Activated T-cell treated with anti-CD3 and anti-CD28 coated beads for 4 hours (primary cell): Measurements from ENCODE around the gene PDE8B.
"Not testable (repeated sequence)": the region's sequence is repeated elsewhere in the genome, so short reads cannot be mapped to it uniquely, and the experiment has no call there.

Experiments used
- DNase-seq: peaks from one replicate; pipeline ENCODE4 v3.0.0-alpha.2; 2020

The PDE8B gene

DNA sequence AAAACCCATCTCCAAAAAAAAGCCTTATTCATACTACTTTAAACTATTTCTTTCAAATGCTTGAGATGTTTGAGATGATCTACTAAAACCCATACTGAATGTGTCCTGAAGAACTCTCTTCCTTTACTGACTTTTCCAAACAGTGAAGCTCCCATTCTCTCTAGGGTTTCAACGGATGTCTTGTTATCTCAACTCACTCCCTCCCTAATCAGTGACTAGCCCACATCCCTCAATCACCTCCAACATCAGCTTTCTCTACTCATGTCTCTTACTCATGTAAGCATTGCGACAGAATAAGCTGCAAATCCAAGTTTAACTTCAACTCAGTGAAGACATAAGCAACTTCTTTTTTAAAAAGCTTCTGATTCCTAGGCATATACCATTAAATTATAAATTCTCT, 239.5 kb downstream of the PDE8B start:
- no peak for DNase-seq

- DNase-seq: no peak
These were observed 241.9 kb downstream of the PDE8B start for GRCh38 chr5:77452351-77452750.

- DNase-seq: no peak
These were observed 243.6 kb downstream of the PDE8B start for GRCh38 chr5:77454123-77454522.

DNA sequence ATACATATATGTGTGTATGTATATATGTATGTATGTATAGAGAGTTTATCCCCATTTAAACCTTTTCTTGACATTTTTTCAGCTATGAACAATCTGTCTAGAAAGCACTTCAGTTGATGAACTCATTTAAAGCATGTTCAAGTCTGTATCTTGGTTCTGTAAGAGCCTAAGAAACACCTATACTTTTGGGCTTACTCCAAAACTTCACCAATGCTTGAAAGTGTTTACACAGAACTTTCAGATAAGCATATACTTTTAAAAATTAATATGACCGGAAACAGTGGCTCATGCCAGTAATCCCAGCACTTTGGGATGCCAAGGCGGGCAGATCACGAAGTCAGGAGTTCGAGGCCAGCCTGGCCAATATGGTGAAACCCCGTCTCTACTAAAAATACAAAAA, 250.8 kb downstream of the PDE8B start:
- DNase-seq: no peak

GRCh38 chr5:77463905-77464304, 253.4 kb downstream of the PDE8B start:
- DNase-seq: no peak

GRCh38 chr5:77468875-77469274, 258.4 kb downstream of the PDE8B start:
- DNase-seq: not testable (repeated sequence)

DNA sequence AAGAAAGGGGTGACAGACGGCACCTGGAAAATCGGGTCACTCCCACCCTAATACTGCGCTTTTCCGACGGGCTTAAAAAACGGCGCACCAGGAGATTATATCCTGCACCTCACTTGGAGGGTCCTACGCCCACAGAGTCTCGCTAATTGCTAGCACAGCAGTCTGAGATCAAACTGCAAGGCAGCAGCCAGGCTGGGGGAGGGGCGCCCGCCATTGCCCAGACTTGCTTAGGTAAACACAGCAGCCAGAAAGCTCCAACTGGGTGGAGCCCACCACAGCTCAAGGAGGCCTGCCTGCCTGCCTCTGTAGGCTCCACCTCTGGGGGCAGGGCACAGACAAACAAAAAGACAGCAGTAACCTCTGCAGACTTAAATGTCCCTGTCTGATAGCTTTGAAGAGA, 264.6 kb downstream of the PDE8B start:
- not testable (repeated sequence) for DNase-seq
